Mucosa of descending colon (tissue), 3 donors: ENCODE data around the gene QSOX2. TPM values are rescaled to one million over a fixed set of nuclear protein-coding genes. Genes with fewer than 3 reads are reported as not detected.

Experiments
- ATAC-seq: fragments of 200-7000 bp; cut with Tn5 transposase; one replicate; pipeline ENCODE4 v1.9.1; 2020; ENCODE audit warnings: mild to moderate bottlenecking, moderate library complexity
- DNase-seq, 3 donors: peaks; one replicate each; pipeline ENCODE4 v3.0.0-alpha.2; 2020
- H3K36me3 ChIP-seq: fragments of 200-600 bp; one replicate; pipeline ENCODE4 v1.8.0; 2021; ENCODE audit warnings: low read depth, mild to moderate bottlenecking
- H3K4me1 ChIP-seq: fragments of 200-600 bp; one replicate; pipeline ENCODE4 v1.8.0; 2021; ENCODE audit warnings: low read depth, mild to moderate bottlenecking
- H3K4me3 ChIP-seq: fragments of 200-600 bp; one replicate; pipeline ENCODE4 v1.8.0; 2021; ENCODE audit warnings: mild to moderate bottlenecking
- H3K9me3 ChIP-seq: fragments of 200-600 bp; one replicate; pipeline ENCODE4 v1.8.0; 2021; ENCODE audit warnings: mild to moderate bottlenecking
- intact Hi-C, 2 donors: fragments of 100-400 bp; cut with DNase I in 1 of 2; cut with micrococcal nuclease in 1 of 2; formaldehyde crosslinking; loops; one replicate each; pipeline versions ENCODE4 v1.11.0 to v1.11.1; 2022; cut with DNase I, micrococcal nuclease
- total RNA-seq, 3 donors: library from RNA; stranded (reverse); fragmentation: NEBNext Ultra II Directional in 2 of 3; extraction: Animal tissue kit (Norgen Biotek cat#: 25700) in 2 of 3; gene quantifications; one replicate each; pipeline versions ENCODE4 v1.2.1 to v1.2.4, GENCODE V29; 2021 to 2023
- TF ChIP-seq, protein P1 (sequence below): fragments of 200-600 bp; IDR thresholded peaks from one replicate; pipeline ENCODE4 v1.8.0; 2022; ENCODE audit warnings: antibody characterized with exemption, mild to moderate bottlenecking
- donor health status: DM: no; HTN: no; CAD: no; lungs with moderate emphysema.
- donor health status: DM: no; HTN: no; CAD: no.
- donor health status: DM: no; HTN: yes; CAD: no.

The QSOX2 gene
- total RNA-seq, 3 donors from 2014 or later: 6.1 to 8.1 (median 7.1) TPM

DNA sequence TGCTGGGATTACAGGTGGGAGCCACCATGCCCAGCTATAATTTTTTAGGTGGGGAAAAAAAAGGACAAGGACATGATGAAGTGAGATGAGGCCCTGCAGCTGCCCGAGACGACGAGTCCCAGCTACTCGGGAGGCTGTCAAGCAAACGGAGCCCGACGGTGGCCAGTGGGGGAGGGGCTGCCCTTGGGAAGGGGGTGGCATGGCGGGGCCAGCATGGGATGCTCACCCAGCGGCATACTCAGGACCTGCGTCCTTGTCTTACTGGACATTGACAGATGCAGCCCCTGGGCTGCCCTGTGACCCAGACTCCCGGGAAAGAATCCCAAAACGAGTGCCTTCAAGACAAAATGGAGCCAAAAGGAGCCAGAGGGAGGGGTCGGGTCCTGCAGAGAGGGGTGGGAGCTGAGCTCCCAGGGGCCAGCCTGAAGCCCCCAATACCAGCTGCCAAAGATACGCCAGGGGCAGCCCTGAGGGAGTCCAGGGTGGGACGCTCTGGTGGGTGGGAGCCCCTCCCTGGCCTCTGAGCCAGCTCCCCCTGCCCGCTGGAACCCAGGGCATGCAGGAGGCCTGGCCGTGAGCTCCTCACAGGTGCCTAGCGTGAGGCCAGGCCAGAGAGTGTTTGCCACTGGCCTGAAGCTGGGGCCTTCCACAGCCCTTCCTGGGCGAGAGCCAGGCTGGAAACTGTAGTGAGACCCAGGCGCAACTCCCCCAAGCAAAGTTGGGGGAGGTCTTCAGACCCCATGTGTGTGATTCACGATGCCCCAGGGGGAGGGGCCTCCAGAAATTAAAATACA is 42.5 kb upstream of the QSOX2 start:
- Histone ChIP-seq H3K9me3 (no peaks in the 10 kb centered on the region), H3K4me3 (no peak overlapping the region), H3K4me1 (peaks cover 8% of the 10 kb centered on the region), H3K36me3 (no peaks in the 10 kb centered on the region)
- TF ChIP-seq, protein P1, sequence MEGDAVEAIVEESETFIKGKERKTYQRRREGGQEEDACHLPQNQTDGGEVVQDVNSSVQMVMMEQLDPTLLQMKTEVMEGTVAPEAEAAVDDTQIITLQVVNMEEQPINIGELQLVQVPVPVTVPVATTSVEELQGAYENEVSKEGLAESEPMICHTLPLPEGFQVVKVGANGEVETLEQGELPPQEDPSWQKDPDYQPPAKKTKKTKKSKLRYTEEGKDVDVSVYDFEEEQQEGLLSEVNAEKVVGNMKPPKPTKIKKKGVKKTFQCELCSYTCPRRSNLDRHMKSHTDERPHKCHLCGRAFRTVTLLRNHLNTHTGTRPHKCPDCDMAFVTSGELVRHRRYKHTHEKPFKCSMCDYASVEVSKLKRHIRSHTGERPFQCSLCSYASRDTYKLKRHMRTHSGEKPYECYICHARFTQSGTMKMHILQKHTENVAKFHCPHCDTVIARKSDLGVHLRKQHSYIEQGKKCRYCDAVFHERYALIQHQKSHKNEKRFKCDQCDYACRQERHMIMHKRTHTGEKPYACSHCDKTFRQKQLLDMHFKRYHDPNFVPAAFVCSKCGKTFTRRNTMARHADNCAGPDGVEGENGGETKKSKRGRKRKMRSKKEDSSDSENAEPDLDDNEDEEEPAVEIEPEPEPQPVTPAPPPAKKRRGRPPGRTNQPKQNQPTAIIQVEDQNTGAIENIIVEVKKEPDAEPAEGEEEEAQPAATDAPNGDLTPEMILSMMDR: no peak
- DNase-seq (peak in 1 of 3 donors; percentile 50), ATAC-seq (no peak)
- intact Hi-C loops: no loop called here

GRCh38 chr9:136286987-136287379 is 41.4 kb upstream of the QSOX2 start:
- Histone ChIP-seq H3K36me3 (no peaks in the 10 kb centered on the region), H3K9me3 (no peaks in the 10 kb centered on the region), H3K4me1 (peaks cover 9% of the 10 kb centered on the region), H3K4me3 (no peak overlapping the region)
- peak in 1 of 3 donors; percentile 4 for DNase-seq
- intact Hi-C loops: no loop called here
- TF ChIP-seq, protein P1: no peak
- no peak for ATAC-seq

DNA sequence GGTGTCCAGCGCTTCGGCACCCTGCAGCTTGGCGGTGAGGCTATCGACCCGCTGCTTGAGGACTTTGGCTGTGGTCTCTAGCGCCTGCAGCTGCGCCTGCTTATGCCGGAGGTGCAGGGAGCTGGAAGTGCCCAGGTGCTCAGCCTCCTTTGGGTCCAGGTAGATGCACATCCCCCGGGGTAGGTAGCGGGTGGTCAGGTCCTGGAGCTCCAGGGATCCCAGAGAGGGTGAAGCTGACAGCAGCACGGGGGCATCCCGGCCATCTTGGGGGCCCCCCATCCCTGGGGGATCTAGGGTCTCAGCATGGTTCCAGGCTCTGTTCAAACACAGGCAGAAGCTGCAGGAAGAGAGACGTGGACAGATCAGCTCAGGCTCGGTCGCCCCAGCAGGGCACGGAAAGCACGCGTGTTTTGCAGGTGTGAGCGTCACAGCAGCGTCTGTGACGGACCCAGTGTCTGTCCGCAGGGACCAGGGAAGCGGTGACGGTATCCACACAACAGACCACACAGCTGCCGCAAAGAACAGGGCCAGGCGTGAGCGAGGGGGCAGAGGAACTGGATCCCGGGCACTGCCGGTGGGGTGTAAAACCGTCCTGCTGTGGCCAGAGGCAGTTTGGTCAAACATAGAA is 40.9 kb upstream of the QSOX2 start:
- H3K9me3 ChIP-seq: no peaks in the 10 kb centered on the region
- no peaks in the 10 kb centered on the region for H3K36me3 ChIP-seq
- no peak overlapping the region for H3K4me3 ChIP-seq
- H3K4me1 ChIP-seq: peaks cover 9% of the 10 kb centered on the region
- ATAC-seq (no peak), DNase-seq (no peak)
- TF ChIP-seq, protein P1: no peak
- intact Hi-C loops: no loop called here

DNA sequence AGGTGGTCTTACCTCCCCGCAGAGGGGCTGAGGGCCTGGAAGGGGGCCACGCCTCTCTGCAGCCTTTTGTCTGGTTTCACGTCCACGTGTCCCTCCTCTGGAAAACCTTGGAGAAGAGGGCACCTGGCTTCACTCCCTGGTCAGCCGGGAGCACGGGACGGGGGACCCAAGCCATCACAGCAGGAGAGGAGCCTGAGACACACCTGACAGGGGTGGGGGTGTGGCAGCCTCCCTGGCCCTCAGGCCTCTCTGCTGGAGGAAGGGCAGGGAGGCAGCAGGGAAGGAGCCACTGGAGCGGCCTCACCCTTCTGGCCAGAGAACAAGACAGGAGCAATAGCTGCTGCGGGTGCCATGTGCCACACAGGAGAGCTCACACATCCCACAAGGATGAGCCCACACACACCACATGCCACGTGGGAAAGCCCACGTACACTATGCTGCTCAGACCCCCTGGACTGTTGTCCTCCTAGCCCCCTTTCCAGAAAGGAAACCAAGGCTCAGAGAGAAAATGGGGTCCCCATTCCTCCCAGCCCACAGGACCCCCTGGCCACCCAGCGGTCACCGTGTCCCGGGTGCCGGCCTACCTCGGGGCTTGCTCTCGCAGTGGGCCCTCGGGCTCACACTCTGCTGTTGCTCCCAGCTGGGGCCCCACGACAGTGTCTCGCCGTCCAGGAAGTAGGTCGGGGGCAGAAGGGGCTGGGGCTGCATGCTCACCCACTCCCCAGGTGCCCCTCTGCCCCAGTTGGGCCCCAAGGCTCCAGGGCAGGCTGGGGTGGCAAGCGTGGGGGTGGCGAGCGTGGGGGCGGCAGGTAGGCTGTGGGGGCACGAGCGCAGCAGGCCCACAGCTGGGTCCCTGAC is 40.1 kb upstream of the QSOX2 start:
- Histone ChIP-seq H3K36me3 (no peaks in the 10 kb centered on the region), H3K4me1 (peaks cover 9% of the 10 kb centered on the region), H3K9me3 (no peaks in the 10 kb centered on the region), H3K4me3 (no peak overlapping the region)
- ATAC-seq: no peak
- TF ChIP-seq, protein P1: no peak
- no peak for DNase-seq
- intact Hi-C loops: no loop called here

- Histone ChIP-seq H3K4me3 (no peak overlapping the region), H3K4me1 (peaks cover 9% of the 10 kb centered on the region), H3K36me3 (no peaks in the 10 kb centered on the region), H3K9me3 (no peaks in the 10 kb centered on the region)
- TF ChIP-seq, protein P1: no peak
- intact Hi-C loops: no loop called here
- DNase-seq (no peak), ATAC-seq (no peak)
Observed at GRCh38 chr9:136284951-136285350, 39.3 kb upstream of the QSOX2 start.
